Prostate gland (tissue), 2 donors: ENCODE results near the gene ASAP3. TPM values are rescaled to one million over a fixed set of nuclear protein-coding genes. Genes with fewer than 3 reads are reported as not detected.

ENCODE experiments used
- DNase-seq: peaks from one replicate; pipeline ENCODE4 v3.0.0-alpha.2; 2019; ENCODE audit warnings: low spot score
- H3K27ac ChIP-seq, 2 donors: fragments of 200-600 bp; sonication (generic); 2 replicates each; pipeline ENCODE4 v1.5.1; 2017 to 2019
- H3K27me3 ChIP-seq: fragments of 200-600 bp; sonication (generic); replicated peaks from 2 replicates; pipeline ENCODE4 v1.5.1; 2019; ENCODE audit not compliant: insufficient read depth
- H3K36me3 ChIP-seq, 2 donors: fragments of 200-600 bp; sonication (generic); 1 replicate in 1 of 2; 2 replicates in 1 of 2; pipeline versions ENCODE4 v1.5.1 to v1.8.1; 2017 to 2019
- H3K4me1 ChIP-seq: fragments of 200-600 bp; sonication (generic); replicated peaks from 2 replicates; pipeline ENCODE4 v1.5.1; 2019
- H3K4me3 ChIP-seq, 2 donors: fragments of 200-600 bp; sonication (generic); 2 replicates each; pipeline ENCODE4 v1.5.1; 2017 to 2019
- H3K9me3 ChIP-seq: fragments of 200-600 bp; sonication (generic); 2 replicates; pipeline ENCODE4 v1.5.1; 2017
- POLR2A ChIP-seq: fragments of 450-650 bp; IDR thresholded peaks from one replicate; pipeline ENCODE4 v1.6.1; 2016; ENCODE audit warnings: antibody characterized with exemption, mild to moderate bottlenecking
- POLR2AphosphoS5 ChIP-seq: sonication (generic); formaldehyde crosslinking; IDR thresholded peaks from one replicate; pipeline ENCODE4 v1.6.1; 2017; ENCODE audit warnings: antibody characterized with exemption
- WGBS: methylation state at CpG from one replicate; pipeline ENCODE4 v1.1.5; 2018; 5-methylcytosine and 5-hydroxymethylcytosine counted together
- intact Hi-C: fragments of 100-400 bp; cut with DNase I; formaldehyde crosslinking; loops from one replicate; pipeline ENCODE4 v1.14.2; 2022
- total RNA-seq, 2 donors: library from RNA; depleted of rRNA; stranded (reverse); fragments of >200 nt; gene quantifications; one replicate each; pipeline ENCODE4 v1.1.0, GENCODE V29; 2016
- TF ChIP-seq, protein P1 (sequence below), 4 experiments: fragments of 200-600 bp in 2 of 4; fragments of 450-650 bp in 2 of 4; sonication (generic) in 2 of 4; IDR thresholded peaks; 1 replicate in 3 of 4; 2 replicates in 1 of 4; pipeline ENCODE4 v1.5.1; 2016 to 2019; ENCODE audit warnings: antibody characterized with exemption in 4 of 4, mild to moderate bottlenecking in 2 of 4, moderate library complexity in 2 of 4

Gene ASAP3
- total RNA-seq, 2 donors from 2014 or later = 76.5 to 83.1 TPM

DNA sequence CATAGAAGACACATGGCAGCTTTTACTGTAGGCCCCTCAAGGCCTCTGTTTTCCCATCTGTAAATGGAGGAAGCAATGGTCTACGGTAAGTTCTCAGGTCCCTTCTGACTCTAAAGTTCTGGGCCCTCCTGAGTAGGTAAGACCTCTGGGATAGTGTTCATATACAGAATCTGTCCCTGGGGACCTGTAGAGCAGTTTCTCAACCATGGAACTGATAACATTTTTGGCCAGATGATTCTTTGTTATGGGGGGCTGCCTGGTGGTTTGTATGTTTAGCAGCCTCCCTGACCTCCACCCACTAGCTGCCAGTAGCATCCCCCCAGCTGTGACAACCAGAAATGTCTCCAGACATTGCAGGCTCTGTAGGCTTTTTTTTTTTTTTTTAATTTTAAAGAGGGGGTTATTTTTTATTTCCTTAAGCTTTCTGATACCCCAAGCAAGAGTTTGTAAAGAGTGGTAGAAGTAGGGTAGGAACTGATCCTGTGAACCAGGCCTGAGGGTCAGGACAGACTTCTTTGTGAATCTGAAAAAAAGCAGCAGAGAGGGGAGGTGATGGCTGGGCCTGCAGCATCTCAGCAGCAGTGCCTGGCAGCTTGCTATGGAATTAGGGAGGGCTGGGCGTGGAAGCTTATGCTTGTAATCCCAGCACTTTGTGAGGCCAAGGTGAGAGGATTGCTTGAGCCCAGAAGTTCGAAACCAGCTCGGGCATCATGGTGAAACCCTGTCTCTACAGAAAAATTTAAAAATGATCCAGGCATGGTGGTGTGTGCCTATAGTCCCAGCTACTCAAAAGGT lies 39.2 kb downstream of the ASAP3 start:
- intact Hi-C loops = no loop called here
- Histone ChIP-seq H3K4me1 (no peaks in the 10 kb centered on the region), H3K9me3 (no peaks in the 10 kb centered on the region), H3K27me3 (no peaks in the 10 kb centered on the region), H3K4me3 (no peak overlapping the region), H3K36me3 (peaks cover 0 to 7% of the 10 kb centered on the region in 2 donors), H3K27ac (no peak overlapping the region)
- no peak for DNase-seq
- TF ChIP-seq POLR2A (no peak), POLR2AphosphoS5 (no peak)
- TF ChIP-seq, protein P1, sequence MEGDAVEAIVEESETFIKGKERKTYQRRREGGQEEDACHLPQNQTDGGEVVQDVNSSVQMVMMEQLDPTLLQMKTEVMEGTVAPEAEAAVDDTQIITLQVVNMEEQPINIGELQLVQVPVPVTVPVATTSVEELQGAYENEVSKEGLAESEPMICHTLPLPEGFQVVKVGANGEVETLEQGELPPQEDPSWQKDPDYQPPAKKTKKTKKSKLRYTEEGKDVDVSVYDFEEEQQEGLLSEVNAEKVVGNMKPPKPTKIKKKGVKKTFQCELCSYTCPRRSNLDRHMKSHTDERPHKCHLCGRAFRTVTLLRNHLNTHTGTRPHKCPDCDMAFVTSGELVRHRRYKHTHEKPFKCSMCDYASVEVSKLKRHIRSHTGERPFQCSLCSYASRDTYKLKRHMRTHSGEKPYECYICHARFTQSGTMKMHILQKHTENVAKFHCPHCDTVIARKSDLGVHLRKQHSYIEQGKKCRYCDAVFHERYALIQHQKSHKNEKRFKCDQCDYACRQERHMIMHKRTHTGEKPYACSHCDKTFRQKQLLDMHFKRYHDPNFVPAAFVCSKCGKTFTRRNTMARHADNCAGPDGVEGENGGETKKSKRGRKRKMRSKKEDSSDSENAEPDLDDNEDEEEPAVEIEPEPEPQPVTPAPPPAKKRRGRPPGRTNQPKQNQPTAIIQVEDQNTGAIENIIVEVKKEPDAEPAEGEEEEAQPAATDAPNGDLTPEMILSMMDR (IDR thresholded peaks at IDR 0.05) = no peak
- 94% methylated on average over 4 of the region's 4 CpGs for WGBS

DNA sequence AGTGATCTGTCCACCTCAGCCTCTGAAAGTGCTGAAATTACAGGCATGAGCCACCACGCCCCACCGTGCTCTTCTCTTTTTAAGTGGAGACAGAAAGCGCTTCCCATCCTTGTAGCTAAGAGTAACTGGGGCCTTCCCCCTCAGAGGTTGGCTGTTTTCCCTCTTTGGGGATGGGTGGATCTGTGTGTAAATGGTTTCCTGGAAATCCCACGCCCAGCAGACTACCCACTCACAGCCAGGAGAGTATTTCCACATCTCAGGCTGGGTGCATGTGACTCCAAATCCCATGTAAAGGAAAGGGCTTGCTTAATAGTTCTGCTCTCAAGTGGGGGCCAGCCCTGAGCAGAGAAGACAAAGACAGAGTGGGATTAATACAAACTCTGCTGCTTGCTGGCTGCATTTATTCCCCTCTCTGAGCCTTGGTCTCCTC lies 39.9 kb downstream of the ASAP3 start:
- Histone ChIP-seq H3K4me3 (no peak overlapping the region), H3K4me1 (no peaks in the 10 kb centered on the region), H3K9me3 (no peaks in the 10 kb centered on the region), H3K27me3 (no peaks in the 10 kb centered on the region), H3K27ac (no peak overlapping the region), H3K36me3 (peaks cover 0 to 7% of the 10 kb centered on the region in 2 donors)
- no peak for DNase-seq
- peak; percentile 5 for TF ChIP-seq POLR2AphosphoS5
- TF ChIP-seq POLR2A = no peak
- intact Hi-C loops = no loop called here
- WGBS = 77% methylated on average over 4 of the region's 4 CpGs

DNA sequence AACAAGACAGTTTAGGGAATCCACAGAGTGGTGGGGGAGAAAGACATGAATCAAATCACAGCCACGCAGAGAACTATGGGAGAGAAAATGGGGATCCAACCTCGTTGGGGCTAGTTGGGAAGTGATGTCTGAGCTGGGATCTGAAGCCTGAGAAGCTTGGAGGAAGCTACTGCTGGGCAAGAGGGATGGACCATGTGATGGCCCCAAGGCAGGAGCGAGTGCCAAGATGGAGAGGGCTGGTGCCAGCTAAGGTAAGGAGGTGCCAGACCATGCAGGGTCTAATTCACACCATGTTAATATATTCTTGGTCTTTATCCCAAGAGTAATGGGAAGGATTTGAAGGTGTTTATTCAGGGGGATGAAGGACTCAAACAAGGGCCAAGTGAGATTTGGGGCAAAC lies 41.2 kb downstream of the ASAP3 start:
- Histone ChIP-seq H3K36me3 (peaks cover 0 to 7% of the 10 kb centered on the region in 2 donors), H3K27me3 (no peaks in the 10 kb centered on the region), H3K4me3 (no peak overlapping the region), H3K27ac (no peak overlapping the region), H3K9me3 (no peaks in the 10 kb centered on the region), H3K4me1 (no peaks in the 10 kb centered on the region)
- WGBS = 38% methylated on average over 3 of the region's 3 CpGs
- DNase-seq = no peak
- intact Hi-C loops = no loop called here
- TF ChIP-seq POLR2AphosphoS5 = no peak
- TF ChIP-seq, protein P1 (IDR thresholded peaks at IDR 0.05) = no peak
- no peak for TF ChIP-seq POLR2A

DNA sequence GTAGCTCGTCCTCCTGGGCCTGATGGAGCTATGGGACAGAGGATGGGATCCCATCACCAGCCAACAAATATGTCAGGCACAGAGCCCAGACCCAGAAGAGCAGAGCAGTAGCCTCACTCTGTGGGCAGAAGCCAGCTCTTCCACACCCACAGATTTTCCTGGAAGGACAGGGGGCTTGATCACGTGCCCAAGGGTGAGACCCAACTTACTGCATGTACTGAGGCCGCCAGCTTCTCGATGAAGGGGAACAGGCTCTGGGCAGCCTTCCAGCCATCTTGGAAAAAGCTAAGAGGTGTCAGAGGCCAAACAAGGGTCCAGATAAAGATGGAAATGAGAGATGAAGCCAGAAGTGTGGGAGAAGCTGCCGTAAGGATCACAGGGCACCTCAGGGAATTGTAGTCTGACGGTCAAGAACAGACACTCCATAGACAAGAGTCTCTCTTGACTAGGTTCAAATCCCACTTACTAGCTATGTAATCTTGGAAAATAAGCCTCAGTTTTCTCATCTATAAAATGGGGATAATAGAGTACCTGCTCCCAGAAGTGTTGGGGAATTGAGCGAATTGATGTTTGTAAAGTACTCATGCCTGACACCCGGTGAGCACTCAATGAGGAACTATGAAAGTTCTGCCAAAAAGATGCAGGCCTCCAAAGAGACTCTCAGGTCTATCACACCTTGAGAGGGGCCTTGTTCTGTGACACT lies 42.4 kb downstream of the ASAP3 start:
- Histone ChIP-seq H3K36me3 (peaks cover 0 to 7% of the 10 kb centered on the region in 2 donors), H3K27ac (no peak overlapping the region), H3K4me3 (no peak overlapping the region), H3K9me3 (no peaks in the 10 kb centered on the region), H3K27me3 (no peaks in the 10 kb centered on the region), H3K4me1 (no peaks in the 10 kb centered on the region)
- TF ChIP-seq, protein P1 (IDR thresholded peaks at IDR 0.05) = no peak
- TF ChIP-seq POLR2AphosphoS5 (no peak), POLR2A (no peak)
- intact Hi-C loops = no loop called here
- DNase-seq = no peak
- 89% methylated on average over 8 of the region's 8 CpGs for WGBS

DNA sequence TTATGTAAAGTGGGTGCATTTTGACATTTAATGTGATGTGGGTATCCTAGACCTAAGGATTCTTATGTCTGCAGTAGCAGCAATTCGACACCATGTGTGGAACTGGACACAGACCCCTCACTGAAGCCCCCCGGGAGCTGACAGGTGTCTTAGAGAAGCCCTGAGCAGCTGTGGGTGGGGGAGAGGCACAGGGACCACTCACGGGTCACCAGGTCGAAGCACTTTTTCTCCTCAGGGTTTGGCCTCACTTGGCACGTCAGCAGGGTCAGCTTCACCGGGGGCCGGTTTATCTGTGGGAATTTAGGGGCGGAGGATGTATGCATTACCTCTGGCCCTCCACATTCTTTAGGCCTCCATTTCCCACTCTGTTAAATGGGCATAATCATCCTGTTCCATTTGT lies 45.4 kb downstream of the ASAP3 start:
- TF ChIP-seq, protein P1 (IDR thresholded peaks at IDR 0.05) = no peak
- TF ChIP-seq POLR2AphosphoS5 (no peak), POLR2A (no peak)
- DNase-seq = no peak
- H3K9me3 ChIP-seq = no peaks in the 10 kb centered on the region
- H3K27ac ChIP-seq = no peak overlapping the region
- H3K27me3 ChIP-seq = no peaks in the 10 kb centered on the region
- H3K4me1 ChIP-seq = no peaks in the 10 kb centered on the region
- intact Hi-C loops = no loop called here
- 88% methylated on average over 8 of the region's 8 CpGs for WGBS
- peaks cover 3 to 7% of the 10 kb centered on the region in 2 donors for H3K36me3 ChIP-seq
- H3K4me3 ChIP-seq = no peak overlapping the region
